ENCODE data around the gene CIART.

CIART gene

DNA sequence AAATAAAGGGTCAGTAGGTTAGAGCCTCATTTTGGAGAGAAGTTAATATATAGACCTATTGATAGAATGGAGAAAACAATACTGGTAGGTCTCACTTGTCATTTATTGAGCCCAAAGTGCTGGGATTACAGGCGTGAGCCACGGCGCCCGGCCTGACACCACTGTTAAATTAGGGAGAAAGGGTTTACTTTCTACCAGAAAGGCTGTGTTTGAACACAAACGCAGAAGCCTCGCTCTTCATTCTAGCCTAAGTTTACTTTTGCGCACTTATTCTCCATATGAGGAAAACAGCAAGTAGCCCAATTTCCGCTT lies 38.3 kb downstream of the CIART start:
- no peaks in the 10 kb centered on the region for H3F3A ChIP-seq (ENCODE audit: insufficient read depth, low read length)
- H2AFZ ChIP-seq (ENCODE audit: low read length), result peak overlapping the region; percentile 93
- peaks cover 6% of the 10 kb centered on the region for H3K4me1 ChIP-seq (ENCODE audit: low read length)
- peak overlapping the region; percentile 95 for H3K4me3 ChIP-seq (ENCODE audit: low read length)
- peaks cover 5% of the 10 kb centered on the region; the same call in 1 of the 2 replicates for H3K36me3 ChIP-seq (replicated peaks; ENCODE audit: insufficient read depth, low read length)
- no peak overlapping the region; the same call in 1 of the 2 replicates for H3K27ac ChIP-seq (ENCODE audit: low read length)
- H3K9me2 ChIP-seq (replicated peaks; ENCODE audit: insufficient read depth, low read length), result no peaks in the 10 kb centered on the region
- peak overlapping the region; percentile 84; the same call in 1 of the 2 replicates for H3K9ac ChIP-seq (ENCODE audit: low read length)
- no peaks in the 10 kb centered on the region for H3K9me3 ChIP-seq (replicated peaks; ENCODE audit: insufficient read depth, low read length)
- peaks cover 43% of the 10 kb centered on the region for H3K79me2 ChIP-seq (ENCODE audit: low read length)
- H3K27me3 ChIP-seq (replicated peaks; ENCODE audit: insufficient read depth, low read length), result no peaks in the 10 kb centered on the region
- no peak for DNase-seq
- TF ChIP-seq EZH2phosphoT487 (IDR thresholded peaks at IDR 0.05; ENCODE audit: low read length) (no peak), EZH2 (optimal IDR thresholded peaks at IDR 0.05; ENCODE audit: low read depth, low read length) (no peak)
- TF ChIP-seq, protein P1, sequence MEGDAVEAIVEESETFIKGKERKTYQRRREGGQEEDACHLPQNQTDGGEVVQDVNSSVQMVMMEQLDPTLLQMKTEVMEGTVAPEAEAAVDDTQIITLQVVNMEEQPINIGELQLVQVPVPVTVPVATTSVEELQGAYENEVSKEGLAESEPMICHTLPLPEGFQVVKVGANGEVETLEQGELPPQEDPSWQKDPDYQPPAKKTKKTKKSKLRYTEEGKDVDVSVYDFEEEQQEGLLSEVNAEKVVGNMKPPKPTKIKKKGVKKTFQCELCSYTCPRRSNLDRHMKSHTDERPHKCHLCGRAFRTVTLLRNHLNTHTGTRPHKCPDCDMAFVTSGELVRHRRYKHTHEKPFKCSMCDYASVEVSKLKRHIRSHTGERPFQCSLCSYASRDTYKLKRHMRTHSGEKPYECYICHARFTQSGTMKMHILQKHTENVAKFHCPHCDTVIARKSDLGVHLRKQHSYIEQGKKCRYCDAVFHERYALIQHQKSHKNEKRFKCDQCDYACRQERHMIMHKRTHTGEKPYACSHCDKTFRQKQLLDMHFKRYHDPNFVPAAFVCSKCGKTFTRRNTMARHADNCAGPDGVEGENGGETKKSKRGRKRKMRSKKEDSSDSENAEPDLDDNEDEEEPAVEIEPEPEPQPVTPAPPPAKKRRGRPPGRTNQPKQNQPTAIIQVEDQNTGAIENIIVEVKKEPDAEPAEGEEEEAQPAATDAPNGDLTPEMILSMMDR (IDR thresholded peaks at IDR 0.05; ENCODE audit: low read length), result no peak
- no peaks in the 10 kb centered on the region for H4K20me1 ChIP-seq (ENCODE audit: insufficient read depth, low read length)
- H3K4me2 ChIP-seq (ENCODE audit: low read depth, low read length), result peak overlapping the region; percentile 55; the same call in 1 of the 2 replicates

DNA sequence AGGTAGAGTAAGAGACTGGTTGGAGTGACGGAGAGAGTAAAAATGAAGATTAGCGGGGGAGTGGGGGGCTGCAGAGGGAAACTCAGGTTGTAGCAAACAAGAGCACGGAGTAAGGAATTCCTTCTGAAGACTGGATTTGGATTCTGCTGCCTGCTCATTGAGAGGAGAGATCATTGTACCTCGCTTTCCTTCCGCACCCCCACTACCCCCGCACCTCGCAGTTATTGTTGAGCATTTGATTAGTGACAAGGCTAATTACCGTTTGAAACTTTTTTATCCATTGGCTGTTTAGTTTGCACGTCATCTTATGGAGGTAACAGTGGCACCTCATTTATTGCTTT lies 39.4 kb downstream of the CIART start:
- Histone ChIP-seq H2AFZ (ENCODE audit: low read length) (peak overlapping the region; percentile 93), H3K4me2 (ENCODE audit: low read depth, low read length) (peak overlapping the region; percentile 75), H3F3A (ENCODE audit: insufficient read depth, low read length) (no peaks in the 10 kb centered on the region), H3K9me2 (replicated peaks; ENCODE audit: insufficient read depth, low read length) (no peaks in the 10 kb centered on the region), H3K79me2 (ENCODE audit: low read length) (peaks cover 54% of the 10 kb centered on the region), H3K9me3 (replicated peaks; ENCODE audit: insufficient read depth, low read length) (no peaks in the 10 kb centered on the region), H3K36me3 (replicated peaks; ENCODE audit: insufficient read depth, low read length) (peaks cover 9% of the 10 kb centered on the region; the same call in 1 of the 2 replicates), H3K9ac (ENCODE audit: low read length) (peak overlapping the region; percentile 84), H3K4me3 (ENCODE audit: low read length) (peak overlapping the region; percentile 95), H3K27me3 (replicated peaks; ENCODE audit: insufficient read depth, low read length) (no peaks in the 10 kb centered on the region), H3K4me1 (ENCODE audit: low read length) (peaks cover 6% of the 10 kb centered on the region), H3K27ac (ENCODE audit: low read length) (peak overlapping the region; percentile 52; the same call in 1 of the 2 replicates), H4K20me1 (ENCODE audit: insufficient read depth, low read length) (no peaks in the 10 kb centered on the region)
- no peak for DNase-seq
- TF ChIP-seq EZH2phosphoT487 (IDR thresholded peaks at IDR 0.05; ENCODE audit: low read length), result no peak
- TF ChIP-seq, protein P1 (IDR thresholded peaks at IDR 0.05; ENCODE audit: low read length), result no peak

DNA sequence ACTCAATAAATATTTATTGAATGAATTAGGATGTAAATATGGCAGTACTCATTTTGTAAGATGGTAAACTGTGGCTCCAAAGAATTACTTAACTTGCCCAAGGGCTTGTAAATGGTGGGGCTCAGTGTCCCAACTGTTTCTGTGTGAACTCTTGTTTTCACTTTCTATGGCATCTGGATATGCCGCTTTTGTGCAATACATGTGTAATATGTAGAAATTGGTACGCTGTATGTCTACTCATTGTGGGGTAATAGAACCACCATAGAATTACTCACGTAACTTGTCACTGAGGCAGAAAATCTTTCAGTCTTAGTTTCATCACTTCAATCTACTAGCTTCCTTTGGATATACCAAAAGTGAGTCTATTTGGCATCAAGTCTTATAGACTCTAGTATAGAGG lies 40.0 kb downstream of the CIART start:
- Histone ChIP-seq H2AFZ (ENCODE audit: low read length) (peak overlapping the region; percentile 93), H3K9me3 (replicated peaks; ENCODE audit: insufficient read depth, low read length) (no peaks in the 10 kb centered on the region), H3K36me3 (replicated peaks; ENCODE audit: insufficient read depth, low read length) (peaks cover 10% of the 10 kb centered on the region; the same call in 1 of the 2 replicates), H3K4me1 (ENCODE audit: low read length) (peaks cover 6% of the 10 kb centered on the region), H3K27me3 (replicated peaks; ENCODE audit: insufficient read depth, low read length) (no peaks in the 10 kb centered on the region), H3K79me2 (ENCODE audit: low read length) (peaks cover 58% of the 10 kb centered on the region), H3K9me2 (replicated peaks; ENCODE audit: insufficient read depth, low read length) (no peaks in the 10 kb centered on the region), H4K20me1 (ENCODE audit: insufficient read depth, low read length) (no peaks in the 10 kb centered on the region), H3K27ac (ENCODE audit: low read length) (peak overlapping the region; percentile 52; the same call in 1 of the 2 replicates), H3K4me3 (ENCODE audit: low read length) (peak overlapping the region; percentile 95), H3K4me2 (ENCODE audit: low read depth, low read length) (peak overlapping the region; percentile 75), H3K9ac (ENCODE audit: low read length) (peak overlapping the region; percentile 84), H3F3A (ENCODE audit: insufficient read depth, low read length) (no peaks in the 10 kb centered on the region)
- DNase-seq, result no peak
- TF ChIP-seq EZH2 (optimal IDR thresholded peaks at IDR 0.05; ENCODE audit: low read depth, low read length) (no peak), EZH2phosphoT487 (IDR thresholded peaks at IDR 0.05; ENCODE audit: low read length) (no peak)
- TF ChIP-seq, protein P1 (IDR thresholded peaks at IDR 0.05; ENCODE audit: low read length), result no peak

All from MM.1S (cell line).